Caco-2 (cell line): ENCODE results near the gene COL4A2. TPM values are rescaled to one million over a fixed set of nuclear protein-coding genes. Genes with fewer than 3 reads are reported as not detected.

Experiments used
- BruUV-seq: library from RNA; stranded (reverse); fragments of 400-500 nt; replicated peaks from 2 replicates; lab custom pipeline; 2021; lab: Mats Ljungman, UMichigan
- CTCF ChIA-PET: fragments of 300-600 bp; sonication (Branson Sonifier 250); formaldehyde crosslinking; loops from one replicate; lab custom pipeline; 2022; ENCODE audit warnings: antibody characterized with exemption; lab: Charles Lee
- POLR2A ChIA-PET: fragments of 300-600 bp; sonication (Branson Sonifier 250); formaldehyde crosslinking; loops from one replicate; lab custom pipeline; 2022; ENCODE audit warnings: antibody characterized with exemption; lab: Charles Lee
- DNase-seq, 2 experiments: peaks; one replicate each; pipeline versions ENCODE4 v3.0.0 to v3.0.0-alpha.2; 2020 to 2022
- H3K27me3 ChIP-seq: replicated peaks from 2 replicates; pipeline ENCODE4 v1.6.0; 2011; ENCODE audit warnings: low read length; ENCODE audit not compliant: control insufficient read depth, insufficient read depth
- H3K36me3 ChIP-seq: 2 replicates; pipeline ENCODE4 v1.5.1; 2011; ENCODE audit warnings: low read length; ENCODE audit not compliant: control insufficient read depth, insufficient read depth
- H3K4me1 ChIP-seq: fragments of 250-450 bp; sonication (Bioruptor Pico); 2 replicates; pipeline ENCODE4 v1.5.1; 2020; ENCODE audit warnings: mild to moderate bottlenecking
- H3K4me3 ChIP-seq: 2 replicates; pipeline ENCODE4 v1.5.1; 2011; ENCODE audit warnings: low read depth, mild to moderate bottlenecking, control low read depth, low read length
- H3K9me3 ChIP-seq: fragments of 250-450 bp; sonication (Bioruptor Pico); 2 replicates; pipeline ENCODE4 v1.5.1; 2020; ENCODE audit warnings: mild to moderate bottlenecking, moderate library complexity
- H3K27ac Mint-ChIP-seq: one replicate; pipeline ENCODE4 v1.8.0; 2022; ENCODE audit warnings: mixed read lengths; ENCODE audit not compliant: unreplicated experiment
- H3K27me3 Mint-ChIP-seq: one replicate; pipeline ENCODE4 v1.8.0; 2022; ENCODE audit warnings: mixed read lengths; ENCODE audit not compliant: insufficient read depth, unreplicated experiment
- H3K36me3 Mint-ChIP-seq: one replicate; pipeline ENCODE4 v1.8.0; 2022; ENCODE audit warnings: mild to moderate bottlenecking, mixed read lengths; ENCODE audit not compliant: insufficient read depth, unreplicated experiment
- H3K4me1 Mint-ChIP-seq: one replicate; pipeline ENCODE4 v1.8.0; 2022; ENCODE audit warnings: low read depth, mixed read lengths; ENCODE audit not compliant: unreplicated experiment
- H3K4me3 Mint-ChIP-seq: one replicate; pipeline ENCODE4 v1.8.0; 2022; ENCODE audit warnings: mild to moderate bottlenecking, moderate library complexity, mixed read lengths; ENCODE audit not compliant: unreplicated experiment
- H3K9me3 Mint-ChIP-seq: one replicate; pipeline ENCODE4 v1.8.0; 2022; ENCODE audit warnings: mixed read lengths; ENCODE audit not compliant: unreplicated experiment
- CTCF ChIP-seq, 2 experiments: fragments of 200-600 bp in 1 of 2; IDR thresholded peaks; 1 replicate in 1 of 2; 2 replicates in 1 of 2; pipeline versions ENCODE4 v1.5.1 to v1.8.0; 2011 to 2022; ENCODE audit warnings: antibody characterized with exemption in 1 of 2, control low read depth in 1 of 2, inconsistent platforms in 1 of 2, low read depth in 1 of 2, low read length in 1 of 2, mild to moderate bottlenecking in 1 of 2, moderate library complexity in 1 of 2; ENCODE audit not compliant: insufficient read depth in 1 of 2, severe bottlenecking in 1 of 2, unreplicated experiment in 1 of 2
- intact Hi-C: fragments of 100-400 bp; cut with micrococcal nuclease; formaldehyde crosslinking; loops from one replicate; pipeline ENCODE4 v1.10.0; 2022; ENCODE audit not compliant: unreplicated experiment
- total RNA-seq: library from RNA; stranded (reverse); gene quantifications from 2 replicates; pipeline ENCODE4 v1.2.3, GENCODE V29; 2022

The COL4A2 gene
- total RNA-seq, 1 experiment from 2014 or later, result 19.2 TPM

- Mint-ChIP-seq H3K27ac (peak overlapping the region; percentile 21), H3K4me3 (no peak overlapping the region), H3K36me3 (peaks cover 27% of the 10 kb centered on the region), H3K4me1 (peaks cover 8% of the 10 kb centered on the region), H3K27me3 (no peaks in the 10 kb centered on the region), H3K9me3 (no peaks in the 10 kb centered on the region)
- Histone ChIP-seq H3K4me1 (peaks cover 17% of the 10 kb centered on the region), H3K36me3 (peaks cover 8% of the 10 kb centered on the region), H3K27me3 (no peaks in the 10 kb centered on the region), H3K4me3 (no peak overlapping the region), H3K9me3 (no peaks in the 10 kb centered on the region)
- CTCF ChIA-PET, result interaction anchor here (0.6 to 1.6 kb wide), 4 partner anchors 10 to 62 kb away, joined by 4 to 8 read pairs (median 5); no protein-coding TSS in a partner anchor
- BruUV-seq, result no TSS peak
- intact Hi-C loops, result no loop called here
- POLR2A ChIA-PET, result interaction anchor here (1.1 kb wide), 1 partner anchor 44 kb away, joined by 3 read pairs; the partner anchor contains the start of gene RAB20
- no peak for TF ChIP-seq CTCF (IDR thresholded peaks at IDR 0.05; ENCODE audit: insufficient read depth in 1 of 2, low read depth in 1 of 2, low read length in 1 of 2, severe bottlenecking in 1 of 2, unreplicated experiment in 1 of 2)
- DNase-seq, result no peak
Measured at GRCh38 chr13:110517505-110518225, 210.6 kb downstream of the COL4A2 start.

- Histone ChIP-seq H3K4me1 (peaks cover 17% of the 10 kb centered on the region), H3K9me3 (no peaks in the 10 kb centered on the region), H3K4me3 (no peak overlapping the region), H3K27me3 (no peaks in the 10 kb centered on the region), H3K36me3 (peaks cover 8% of the 10 kb centered on the region)
- TF ChIP-seq CTCF (IDR thresholded peaks at IDR 0.05; ENCODE audit: insufficient read depth in 1 of 2, low read depth in 1 of 2, low read length in 1 of 2, severe bottlenecking in 1 of 2, unreplicated experiment in 1 of 2), result no peak
- Mint-ChIP-seq H3K27ac (peak overlapping the region; percentile 38), H3K27me3 (no peaks in the 10 kb centered on the region), H3K9me3 (no peaks in the 10 kb centered on the region), H3K4me1 (peaks cover 8% of the 10 kb centered on the region), H3K36me3 (peaks cover 21% of the 10 kb centered on the region), H3K4me3 (no peak overlapping the region)
- no TSS peak for BruUV-seq
- intact Hi-C loops, result no loop called here
- CTCF ChIA-PET, result interaction anchor here (1.5 to 1.6 kb wide), 2 partner anchors 9 to 62 kb away, joined by 6 to 8 read pairs; no protein-coding TSS in a partner anchor
- DNase-seq, result no peak
- POLR2A ChIA-PET, result interaction anchor here (1.1 kb wide), 1 partner anchor 44 kb away, joined by 3 read pairs; the partner anchor contains the start of gene RAB20
Measured at GRCh38 chr13:110518226-110518525, 211.1 kb downstream of the COL4A2 start.

GRCh38 chr13:110518571-110518970 lies 211.5 kb downstream of the COL4A2 start:
- H3K27me3 ChIP-seq, result no peaks in the 10 kb centered on the region
- no TSS peak for BruUV-seq
- Mint-ChIP-seq H3K27ac (peak overlapping the region; percentile 38), H3K9me3 (no peaks in the 10 kb centered on the region), H3K27me3 (no peaks in the 10 kb centered on the region), H3K36me3 (peaks cover 24% of the 10 kb centered on the region), H3K4me3 (no peak overlapping the region), H3K4me1 (peaks cover 8% of the 10 kb centered on the region)
- H3K9me3 ChIP-seq, result no peaks in the 10 kb centered on the region
- ChIA-PET POLR2A (interaction anchor here (0.6 to 1.1 kb wide), 2 partner anchors 43 to 129 kb away, joined by 3 to 5 read pairs; partner anchors contain the start of gene RAB20), CTCF (interaction anchor here (1.5 to 1.6 kb wide), 2 partner anchors 9 to 63 kb away, joined by 6 to 8 read pairs; no protein-coding TSS in a partner anchor)
- TF ChIP-seq CTCF (IDR thresholded peaks at IDR 0.05; ENCODE audit: insufficient read depth in 1 of 2, low read depth in 1 of 2, low read length in 1 of 2, severe bottlenecking in 1 of 2, unreplicated experiment in 1 of 2), result no peak
- no peak overlapping the region for H3K4me3 ChIP-seq
- peaks cover 8% of the 10 kb centered on the region for H3K36me3 ChIP-seq
- H3K4me1 ChIP-seq, result peaks cover 17% of the 10 kb centered on the region
- intact Hi-C loops, result no loop called here
- DNase-seq, result no peak
